Occipital lobe (tissue), 2 donors: ENCODE measurements around the gene HABP4. TPM values are rescaled to one million over a fixed set of nuclear protein-coding genes. Genes with fewer than 3 reads are reported as not detected.
"Not testable (repeated sequence)": the region's sequence is repeated elsewhere in the genome, so short reads cannot be mapped to it uniquely, and the experiment has no call there.

Experiments used
- DNase-seq: peaks from one replicate; lab custom pipeline; 2025; lab: John Stamatoyannopoulos, UW
- total RNA-seq: library from RNA; depleted of rRNA; stranded (reverse); fragments of >200 nt; gene quantifications from one replicate; pipeline ENCODE4 v1.2.3, GENCODE V29; 2014

HABP4 gene
- total RNA-seq, 1 donor from 2014 or later, result 10.5 TPM

DNA sequence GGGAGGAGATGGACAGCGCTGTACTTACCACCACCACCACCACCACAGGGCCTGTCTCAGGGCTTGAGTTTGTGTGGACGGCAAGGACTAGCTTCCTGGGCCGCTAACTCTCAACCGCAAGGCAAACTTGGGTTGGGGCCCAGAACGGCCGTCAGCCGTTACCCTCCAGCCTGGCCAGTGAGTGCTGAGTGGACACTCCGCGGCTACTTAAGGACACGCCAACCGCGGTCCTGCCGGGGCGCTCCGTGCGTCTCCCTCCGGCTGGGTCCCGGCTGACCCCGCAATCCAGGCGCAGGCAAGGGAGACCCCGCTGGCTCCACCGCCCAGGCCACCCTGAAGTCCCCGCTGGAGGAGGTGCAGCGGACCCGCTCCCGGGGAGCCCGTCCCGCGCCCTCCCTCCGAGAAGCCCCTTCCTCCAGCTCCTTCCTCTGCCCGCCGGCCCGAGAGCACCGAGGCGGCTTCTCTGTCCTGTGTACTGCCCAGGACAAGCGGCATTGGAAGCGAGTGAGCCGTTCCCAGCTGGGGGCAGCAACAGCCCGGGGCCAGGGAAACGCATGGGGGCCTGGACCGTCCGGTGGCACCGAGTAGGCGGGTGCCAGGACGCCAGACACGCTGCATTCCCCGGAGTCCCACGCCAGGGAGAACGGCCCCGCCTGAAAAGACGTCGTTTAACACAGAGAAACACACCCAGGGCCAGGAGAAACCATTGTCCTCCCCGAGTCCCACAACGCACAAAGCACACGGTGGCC lies 46.6 kb downstream of the HABP4 start:
- DNase-seq, result no peak

GRCh38 chr9:96497117-96497399 lies 47.1 kb downstream of the HABP4 start:
- DNase-seq, result no peak

- DNase-seq, result no peak
Observed at GRCh38 chr9:96498796-96499195, 48.8 kb downstream of the HABP4 start.

DNA sequence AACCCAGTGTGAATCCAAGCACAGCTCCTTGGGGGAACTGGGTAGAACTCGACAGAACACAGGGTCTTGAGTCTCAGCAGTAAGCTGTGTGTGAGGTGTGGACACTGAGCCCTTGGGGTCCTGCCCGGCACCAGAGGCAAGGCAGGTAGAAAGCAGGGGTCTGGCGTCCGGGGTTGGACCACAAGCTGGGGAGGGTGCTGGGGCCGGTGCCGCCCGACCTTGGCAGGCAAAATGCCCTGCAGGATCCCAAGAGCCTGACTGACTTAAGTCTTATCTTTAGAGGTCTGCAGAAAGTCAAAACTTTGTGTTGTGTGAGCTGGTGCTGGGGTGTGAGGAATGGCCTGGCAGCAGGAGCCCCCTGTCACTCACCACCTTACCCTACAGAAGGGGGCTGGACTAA lies 49.3 kb downstream of the HABP4 start:
- DNase-seq, result no peak

- no peak for DNase-seq
Observed at GRCh38 chr9:96500696-96501632, 51.0 kb downstream of the HABP4 start.

DNA sequence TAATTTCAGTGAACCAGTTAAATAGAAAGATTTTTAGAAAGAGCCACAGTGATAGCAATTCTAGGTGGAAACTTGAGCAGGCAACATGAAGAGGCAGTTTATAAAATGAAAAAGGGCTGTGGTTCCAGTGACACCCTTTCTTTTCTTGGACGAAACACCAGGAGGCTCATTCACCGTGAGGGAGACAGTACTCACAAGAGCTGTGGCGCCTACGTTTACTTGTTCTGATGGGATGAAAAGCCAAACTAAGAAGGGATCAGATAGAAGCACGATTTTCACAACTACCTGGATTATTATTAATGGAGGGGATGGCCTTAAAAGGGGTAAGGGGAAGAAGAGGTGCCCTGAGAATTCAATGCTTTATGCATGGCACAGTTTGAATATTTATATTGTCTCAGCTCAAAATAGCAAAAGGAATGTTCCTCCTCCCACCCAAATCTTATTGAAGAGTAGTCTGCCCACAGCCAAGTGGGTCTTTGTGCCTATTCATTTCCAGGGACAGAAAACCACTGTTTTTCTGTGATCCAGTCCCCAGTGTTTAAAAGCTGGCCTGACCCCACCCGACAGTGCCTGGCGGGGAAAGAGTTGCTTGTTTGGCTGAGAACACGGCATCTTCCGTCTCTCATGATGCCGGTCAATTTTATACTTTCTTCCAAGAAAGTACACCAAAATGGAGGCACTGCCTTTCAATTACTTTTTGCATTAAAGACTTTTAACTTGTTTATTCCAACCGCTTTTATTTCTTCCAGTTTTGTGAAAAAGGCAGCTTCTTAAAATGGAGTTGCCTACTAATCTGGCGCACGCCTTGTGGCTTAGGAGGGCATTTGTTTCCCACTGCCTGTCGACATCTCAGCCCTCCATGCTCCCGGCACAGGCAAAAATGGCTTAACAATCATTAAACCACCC lies 51.9 kb downstream of the HABP4 start:
- DNase-seq, result peak; percentile 22

- no peak for DNase-seq
Observed at GRCh38 chr9:96502539-96503373, 52.8 kb downstream of the HABP4 start.

DNA sequence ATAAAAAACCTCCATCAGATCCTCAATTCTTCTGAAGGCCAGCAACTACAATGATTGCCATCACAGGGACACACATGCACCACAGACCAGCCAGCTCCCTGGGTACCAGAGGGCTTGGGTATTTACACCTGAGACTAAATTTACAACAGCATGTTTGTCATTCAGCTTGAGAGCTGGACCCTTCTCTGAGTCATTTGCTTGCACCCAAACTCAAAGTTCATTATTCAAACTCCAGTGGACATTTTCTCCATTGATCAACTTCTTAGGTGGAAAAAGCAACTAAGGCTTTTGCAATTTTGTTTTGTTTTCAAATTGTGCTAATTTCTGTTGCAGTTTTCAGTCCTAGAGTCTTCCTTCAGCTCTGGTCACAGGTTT lies 53.4 kb downstream of the HABP4 start:
- DNase-seq, result not testable (repeated sequence)

GRCh38 chr9:96503918-96504317 lies 53.9 kb downstream of the HABP4 start:
- no peak for DNase-seq

DNA sequence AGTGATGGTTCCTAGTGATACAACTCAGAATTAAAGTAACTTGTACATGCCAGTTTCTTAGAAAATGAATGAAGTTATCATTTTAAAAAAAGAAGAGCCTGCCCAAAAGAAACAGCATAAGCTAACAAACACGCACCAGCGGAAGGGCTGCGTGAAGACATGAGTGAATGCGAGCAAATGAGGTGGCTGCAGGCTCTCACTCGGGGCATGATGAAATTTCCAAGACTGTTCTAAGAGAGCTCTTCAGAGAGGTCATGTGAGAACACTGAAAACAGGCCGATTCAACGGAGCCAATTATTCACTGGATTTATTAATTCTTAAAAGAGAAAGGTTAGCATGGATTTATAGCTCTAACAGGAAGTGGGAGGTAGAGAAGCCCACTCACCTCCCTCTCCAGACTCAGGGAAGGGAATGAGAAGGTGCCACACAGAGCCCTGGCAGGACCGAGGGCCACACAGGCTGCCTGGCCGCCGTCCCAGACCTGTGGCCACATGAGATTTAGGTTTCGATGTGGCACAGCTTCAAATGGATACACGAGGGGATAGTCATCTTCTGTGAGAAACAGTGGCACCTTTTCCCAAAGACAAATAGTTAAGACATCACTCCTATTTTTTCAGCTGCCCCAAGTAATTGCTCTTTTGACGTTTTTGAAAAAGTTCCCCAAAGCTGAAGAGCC lies 55.5 kb downstream of the HABP4 start:
- no peak for DNase-seq

- no peak for DNase-seq
Observed at GRCh38 chr9:96508227-96508940, 58.4 kb downstream of the HABP4 start.

GRCh38 chr9:96509026-96509425 lies 59.1 kb downstream of the HABP4 start:
- DNase-seq, result no peak

DNA sequence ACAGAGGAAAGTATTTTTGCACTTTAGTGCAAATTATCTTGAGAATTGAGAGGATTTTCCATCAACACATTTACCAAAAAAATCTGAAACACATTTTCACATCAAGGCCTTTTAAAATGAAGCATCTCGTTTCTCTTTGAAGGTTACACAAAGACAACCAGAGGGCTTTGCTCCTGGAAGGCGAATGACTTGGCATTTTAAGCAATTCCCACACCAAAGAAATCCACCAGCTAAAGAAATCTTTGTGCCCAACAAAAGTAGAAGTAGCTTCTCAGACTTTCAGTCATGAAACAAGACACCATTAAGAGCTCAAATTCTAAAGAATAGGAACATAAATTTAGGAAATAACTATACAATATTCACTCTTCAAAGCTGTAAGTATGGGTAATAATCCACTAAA lies 59.9 kb downstream of the HABP4 start:
- DNase-seq, result no peak

- DNase-seq, result no peak
Observed at GRCh38 chr9:96510258-96510657, 60.3 kb downstream of the HABP4 start.

GRCh38 chr9:96512240-96512639 lies 62.3 kb downstream of the HABP4 start:
- DNase-seq, result no peak

DNA sequence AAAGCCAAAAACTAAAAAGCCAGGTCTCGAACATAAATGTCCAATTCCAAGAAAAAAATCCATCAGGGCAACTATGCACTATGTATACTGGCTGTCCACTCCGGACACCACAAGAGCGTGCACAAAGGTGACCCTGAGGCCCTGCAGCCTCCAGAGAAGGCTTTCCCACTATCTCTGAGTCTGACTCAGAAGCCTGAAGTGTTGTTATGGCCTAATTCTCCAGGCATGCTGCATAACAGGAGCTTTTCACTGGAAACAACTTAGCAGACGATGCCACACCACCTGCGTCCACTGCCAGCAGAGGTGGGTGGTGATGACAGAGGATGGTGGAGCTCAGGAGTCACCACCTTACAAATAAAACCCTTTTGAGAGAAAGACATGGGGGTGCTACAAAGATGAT lies 63.7 kb downstream of the HABP4 start:
- DNase-seq, result no peak

DNA sequence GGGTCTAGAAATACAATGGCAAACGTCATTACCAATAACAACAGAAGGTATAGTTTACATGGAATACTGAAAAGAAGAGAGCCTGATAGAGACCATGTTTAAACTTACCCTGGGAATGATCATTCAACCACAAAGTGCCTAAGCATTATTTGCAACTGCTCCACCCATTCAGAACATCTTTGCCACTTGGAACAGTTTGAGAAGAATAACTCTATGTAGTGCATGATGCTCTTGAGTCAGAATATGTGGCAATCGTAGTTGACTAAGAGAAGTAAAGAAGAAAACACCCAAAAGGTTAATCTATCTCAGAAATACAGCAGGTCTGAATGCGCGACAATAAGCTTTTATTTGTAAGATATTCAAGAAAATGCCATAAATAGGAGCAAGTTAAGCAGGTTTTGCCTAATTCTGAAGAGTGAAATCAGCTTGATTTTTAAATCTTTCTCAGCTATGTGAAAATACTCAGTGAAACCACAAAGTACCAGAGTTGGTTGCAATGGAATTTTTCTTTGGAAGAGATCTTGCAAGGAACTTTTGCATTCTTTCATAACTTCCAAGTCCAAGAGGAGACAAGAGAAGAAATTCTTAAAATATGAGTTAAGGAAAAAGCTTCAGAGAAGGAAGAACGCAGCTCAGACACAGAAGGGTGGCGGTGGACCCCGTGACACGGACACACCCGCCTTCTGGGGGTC lies 64.3 kb downstream of the HABP4 start:
- DNase-seq, result no peak

- DNase-seq, result no peak
Observed at GRCh38 chr9:96514800-96515158, 64.8 kb downstream of the HABP4 start.
